OCI-LY3 (cell line): ENCODE results near the gene RBBP8.

ENCODE experiments used
- H2AFZ ChIP-seq: fragments of 200-600, 300-600 bp; shearing (Covaris generic); 2 replicates; pipeline ENCODE4 v1.6.0; 2014; ENCODE audit warnings: antibody characterized with exemption, low read depth, low read length
- H3K27ac ChIP-seq: fragments of 200-600, 300-600 bp; sonication (generic); 2 replicates; pipeline ENCODE4 v1.5.1; 2014; ENCODE audit warnings: mild to moderate bottlenecking, low read length, moderate library complexity, mixed read lengths
- H3K27me3 ChIP-seq: fragments of 200-600, 300-600 bp; sonication (generic); 2 replicates; pipeline ENCODE4 v1.6.1; 2014; ENCODE audit warnings: low read depth, low read length, mixed read lengths
- H3K36me3 ChIP-seq: fragments of 200-600, 300-600 bp; sonication (generic); replicated peaks from 2 replicates; pipeline ENCODE3; 2014; ENCODE audit warnings: low read depth, low read length, mixed read lengths
- H3K4me1 ChIP-seq: fragments of 300-600, 200-600 bp; sonication (generic); 2 replicates; pipeline ENCODE4 v1.6.1; 2014; ENCODE audit warnings: low read length, mixed read lengths
- H3K4me2 ChIP-seq: fragments of 200-600, 300-600 bp; sonication (generic); 2 replicates; pipeline ENCODE4 v1.6.1; 2014; ENCODE audit warnings: low read length, mixed read lengths
- H3K4me3 ChIP-seq: fragments of 300-600, 200-600 bp; sonication (generic); 2 replicates; pipeline ENCODE4 v1.5.1; 2014; ENCODE audit warnings: antibody characterized with exemption, mild to moderate bottlenecking, low read length, moderate library complexity
- H3K79me2 ChIP-seq: fragments of 300-600, 200-600 bp; shearing (Covaris generic); 2 replicates; pipeline ENCODE4 v1.6.1; 2014; ENCODE audit warnings: mild to moderate bottlenecking, low read length, mixed read lengths
- H3K9ac ChIP-seq: fragments of 300-600, 200-600 bp; shearing (Covaris generic); 2 replicates; pipeline ENCODE4 v1.6.0; 2014; ENCODE audit warnings: mild to moderate bottlenecking, low read length, moderate library complexity
- H3K9me3 ChIP-seq: fragments of 200-600, 300-600 bp; shearing (Covaris generic); 2 replicates; pipeline ENCODE4 v1.6.1; 2014; ENCODE audit warnings: low read length, mixed read lengths; ENCODE audit not compliant: insufficient read depth
- H4K20me1 ChIP-seq: fragments of 200-600, 300-600 bp; sonication (generic); 2 replicates; pipeline ENCODE4 v1.6.1; 2016; ENCODE audit warnings: low read length, mixed read lengths; ENCODE audit not compliant: insufficient read depth
- EZH2phosphoT487 ChIP-seq: fragments of 200-600 bp; shearing (Covaris generic); IDR thresholded peaks from 2 replicates; pipeline ENCODE4 v1.6.1; 2018; ENCODE audit warnings: antibody characterized with exemption, mixed run types, low read depth
- TF ChIP-seq, protein P1 (sequence below): fragments of 200-600, 300-600 bp; sonication (generic); IDR thresholded peaks from 2 replicates; pipeline ENCODE4 v1.5.1; 2014; ENCODE audit warnings: antibody characterized with exemption, low read length, low read depth

The RBBP8 gene

DNA sequence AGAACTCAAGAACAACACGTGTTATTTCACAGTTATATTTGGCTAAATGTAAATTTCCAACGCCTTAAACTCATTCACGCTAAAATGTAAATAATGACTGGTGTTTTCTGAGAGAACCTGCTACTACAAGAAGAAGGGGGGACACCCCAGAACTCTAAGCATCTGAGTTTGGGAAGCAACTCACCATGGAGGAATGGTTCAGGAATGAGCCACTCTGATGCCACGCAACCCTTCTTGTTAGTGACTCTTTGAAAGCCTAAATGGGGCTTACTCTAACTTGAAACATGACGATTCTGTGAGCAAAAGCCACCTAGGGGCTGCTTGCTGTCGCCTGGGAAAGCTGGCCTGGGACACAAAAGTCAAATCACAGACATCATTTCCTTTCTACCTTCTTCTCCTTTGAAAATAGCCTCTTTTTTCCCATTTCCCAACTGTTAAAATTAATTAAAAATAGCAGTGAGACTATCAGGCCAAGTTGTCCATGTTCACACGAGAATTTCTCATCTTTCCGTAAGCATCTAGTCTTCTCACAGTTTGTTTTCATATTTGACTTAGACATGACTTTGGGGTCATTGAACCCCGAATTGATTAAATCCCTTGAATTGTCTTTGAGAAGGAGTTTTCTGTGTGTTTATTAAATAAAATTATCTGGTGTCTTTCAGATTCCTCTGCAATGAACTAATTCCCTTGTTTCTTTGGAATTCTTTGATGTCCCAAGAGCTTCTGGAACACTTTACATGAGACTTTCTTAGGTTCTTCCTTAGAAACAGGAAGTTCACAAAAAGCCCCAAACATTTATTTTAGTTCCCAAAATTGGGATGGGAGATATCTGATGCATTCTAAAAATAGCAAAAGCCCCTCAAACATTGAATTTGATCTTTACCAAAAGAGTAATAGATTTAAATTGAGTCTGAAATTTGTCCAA lies 126.7 kb downstream of the RBBP8 start:
- no peak overlapping the region for H3K27ac ChIP-seq

GRCh38 chr18:23062011-23062410 lies 128.9 kb downstream of the RBBP8 start:
- H3K36me3 ChIP-seq, result no peaks in the 10 kb centered on the region
- H3K27me3 ChIP-seq, result 0 out of 2 replicates have a peak, but pooled peaks cover 4% of the 10 kb centered on the region
- H3K4me2 ChIP-seq, result no peak overlapping the region
- H3K9ac ChIP-seq, result no peak overlapping the region
- H2AFZ ChIP-seq, result no peak overlapping the region
- H3K9me3 ChIP-seq, result no peaks in the 10 kb centered on the region
- H3K4me1 ChIP-seq, result no peaks in the 10 kb centered on the region
- H3K79me2 ChIP-seq, result no peaks in the 10 kb centered on the region
- no peak overlapping the region for H3K27ac ChIP-seq
- H3K4me3 ChIP-seq, result no peak overlapping the region
- no peak for TF ChIP-seq EZH2phosphoT487
- no peaks in the 10 kb centered on the region for H4K20me1 ChIP-seq

More for the DNA sequence above, 126.7 kb downstream of the RBBP8 start:
- Histone ChIP-seq H3K36me3 (no peaks in the 10 kb centered on the region), H3K4me1 (no peaks in the 10 kb centered on the region), H3K4me3 (no peak overlapping the region), H2AFZ (peak overlapping the region; percentile 33; the same call in 1 of the 2 replicates), H3K9me3 (no peaks in the 10 kb centered on the region), H3K9ac (no peak overlapping the region), H3K79me2 (no peaks in the 10 kb centered on the region), H3K4me2 (no peak overlapping the region), H4K20me1 (no peaks in the 10 kb centered on the region), H3K27me3 (0 out of 2 replicates have a peak, but pooled peaks cover 4% of the 10 kb centered on the region)
- TF ChIP-seq EZH2phosphoT487, result no peak
- TF ChIP-seq, protein P1, sequence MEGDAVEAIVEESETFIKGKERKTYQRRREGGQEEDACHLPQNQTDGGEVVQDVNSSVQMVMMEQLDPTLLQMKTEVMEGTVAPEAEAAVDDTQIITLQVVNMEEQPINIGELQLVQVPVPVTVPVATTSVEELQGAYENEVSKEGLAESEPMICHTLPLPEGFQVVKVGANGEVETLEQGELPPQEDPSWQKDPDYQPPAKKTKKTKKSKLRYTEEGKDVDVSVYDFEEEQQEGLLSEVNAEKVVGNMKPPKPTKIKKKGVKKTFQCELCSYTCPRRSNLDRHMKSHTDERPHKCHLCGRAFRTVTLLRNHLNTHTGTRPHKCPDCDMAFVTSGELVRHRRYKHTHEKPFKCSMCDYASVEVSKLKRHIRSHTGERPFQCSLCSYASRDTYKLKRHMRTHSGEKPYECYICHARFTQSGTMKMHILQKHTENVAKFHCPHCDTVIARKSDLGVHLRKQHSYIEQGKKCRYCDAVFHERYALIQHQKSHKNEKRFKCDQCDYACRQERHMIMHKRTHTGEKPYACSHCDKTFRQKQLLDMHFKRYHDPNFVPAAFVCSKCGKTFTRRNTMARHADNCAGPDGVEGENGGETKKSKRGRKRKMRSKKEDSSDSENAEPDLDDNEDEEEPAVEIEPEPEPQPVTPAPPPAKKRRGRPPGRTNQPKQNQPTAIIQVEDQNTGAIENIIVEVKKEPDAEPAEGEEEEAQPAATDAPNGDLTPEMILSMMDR, result no peak

GRCh38 chr18:23063502-23063901 lies 130.4 kb downstream of the RBBP8 start:
- no peak overlapping the region for H2AFZ ChIP-seq

DNA sequence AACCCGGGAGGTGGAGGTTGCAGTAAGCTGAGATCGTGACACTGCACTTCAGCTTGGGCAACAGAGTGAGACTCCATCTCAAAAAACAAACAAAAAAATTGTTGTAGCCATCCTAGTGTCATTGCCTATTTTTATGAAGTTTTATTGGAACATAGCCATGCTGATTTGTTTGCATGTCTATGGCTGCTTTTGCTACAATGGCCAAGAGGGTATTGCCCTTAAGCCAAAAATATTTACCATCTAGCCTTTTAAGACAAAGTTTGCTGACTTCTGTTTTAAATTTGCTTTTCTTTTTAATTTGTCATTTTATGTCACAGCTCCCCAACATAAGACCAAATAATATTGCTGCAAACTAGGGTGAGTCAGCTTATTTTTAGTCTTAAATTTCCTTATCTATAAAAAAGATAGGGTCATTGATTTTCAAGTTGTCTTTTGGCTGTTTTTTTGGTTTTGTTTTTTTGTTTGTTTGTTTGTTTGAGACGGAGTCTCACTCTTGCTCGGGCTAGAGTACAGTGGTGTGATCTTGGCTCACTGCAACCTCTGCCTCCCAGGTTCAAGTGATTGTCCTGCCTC lies 132.2 kb downstream of the RBBP8 start:
- H3K9me3 ChIP-seq, result no peaks in the 10 kb centered on the region
- H4K20me1 ChIP-seq, result no peaks in the 10 kb centered on the region
- H3K36me3 ChIP-seq, result no peaks in the 10 kb centered on the region
- H3K4me3 ChIP-seq, result no peak overlapping the region
- TF ChIP-seq, protein P1, result no peak
- TF ChIP-seq EZH2phosphoT487, result no peak
- H3K4me2 ChIP-seq, result no peak overlapping the region
- no peak overlapping the region for H3K9ac ChIP-seq
- H3K27ac ChIP-seq, result no peak overlapping the region
- no peaks in the 10 kb centered on the region for H3K4me1 ChIP-seq
- H3K79me2 ChIP-seq, result no peaks in the 10 kb centered on the region
- H3K27me3 ChIP-seq, result no peaks in the 10 kb centered on the region
- H2AFZ ChIP-seq, result no peak overlapping the region

More at GRCh38 chr18:23063502-23063901, 130.4 kb downstream of the RBBP8 start:
- H3K27ac ChIP-seq, result no peak overlapping the region
- H3K4me3 ChIP-seq, result no peak overlapping the region
- no peaks in the 10 kb centered on the region for H3K4me1 ChIP-seq
- H3K36me3 ChIP-seq, result no peaks in the 10 kb centered on the region
- no peaks in the 10 kb centered on the region for H4K20me1 ChIP-seq
- H3K79me2 ChIP-seq, result no peaks in the 10 kb centered on the region
- no peak overlapping the region for H3K4me2 ChIP-seq
- H3K27me3 ChIP-seq, result 0 out of 2 replicates have a peak, but pooled peaks cover 4% of the 10 kb centered on the region
- no peak overlapping the region for H3K9ac ChIP-seq
- no peaks in the 10 kb centered on the region for H3K9me3 ChIP-seq
- TF ChIP-seq EZH2phosphoT487, result no peak
- TF ChIP-seq, protein P1, result no peak
